MM.1S (cell line): ENCODE measurements around the gene ARCN1.

ENCODE experiments used
- DNase-seq: peaks from one replicate; pipeline ENCODE4 v3.0.0-alpha.2; 2015
- H2AFZ ChIP-seq: fragments of 300-600 bp; sonication (generic); 2 replicates; pipeline ENCODE4 v1.6.0; 2016; ENCODE audit warnings: antibody characterized with exemption, low read length
- H3F3A ChIP-seq: fragments of 300-600 bp; sonication (generic); 2 replicates; pipeline ENCODE4 v1.6.1; 2016; ENCODE audit warnings: mild to moderate bottlenecking, antibody characterized with exemption, low read length, moderate library complexity, mixed read lengths; ENCODE audit not compliant: insufficient read depth
- H3K27ac ChIP-seq: fragments of 300-600 bp; sonication (generic); 2 replicates; pipeline ENCODE4 v1.5.1; 2016; ENCODE audit warnings: mild to moderate bottlenecking, low read length
- H3K27me3 ChIP-seq: fragments of 300-600 bp; sonication (generic); replicated peaks from 2 replicates; pipeline ENCODE4 v1.6.0; 2016; ENCODE audit warnings: low read length; ENCODE audit not compliant: insufficient read depth
- H3K36me3 ChIP-seq: fragments of 300-600 bp; sonication (generic); replicated peaks from 2 replicates; pipeline ENCODE4 v1.6.1; 2016; ENCODE audit warnings: mild to moderate bottlenecking, low read length, mixed read lengths; ENCODE audit not compliant: insufficient read depth
- H3K4me1 ChIP-seq: fragments of 300-600 bp; sonication (generic); 2 replicates; pipeline ENCODE4 v1.6.1; 2016; ENCODE audit warnings: low read length, mixed read lengths
- H3K4me2 ChIP-seq: fragments of 300-600 bp; sonication (generic); 2 replicates; pipeline ENCODE4 v1.6.0; 2016; ENCODE audit warnings: low read depth, low read length
- H3K4me3 ChIP-seq: fragments of 300-600 bp; sonication (generic); 2 replicates; pipeline ENCODE4 v1.5.1; 2016; ENCODE audit warnings: low read length, mixed read lengths
- H3K79me2 ChIP-seq: fragments of 300-600 bp; sonication (generic); 2 replicates; pipeline ENCODE4 v1.6.1; 2016; ENCODE audit warnings: mixed run types, low read length, mixed read lengths
- H3K9ac ChIP-seq: fragments of 300-600 bp; sonication (generic); 2 replicates; pipeline ENCODE4 v1.6.1; 2016; ENCODE audit warnings: low read length, mixed read lengths
- H3K9me2 ChIP-seq: fragments of 300-600 bp; sonication (generic); replicated peaks from 2 replicates; pipeline ENCODE4 v1.6.1; 2016; ENCODE audit warnings: mild to moderate bottlenecking, low read length, mixed read lengths; ENCODE audit not compliant: insufficient read depth
- H3K9me3 ChIP-seq: fragments of 300-600 bp; sonication (generic); replicated peaks from 2 replicates; pipeline ENCODE4 v1.6.1; 2016; ENCODE audit warnings: mild to moderate bottlenecking, low read length, mixed read lengths; ENCODE audit not compliant: insufficient read depth
- H4K20me1 ChIP-seq: fragments of 300-600 bp; sonication (generic); 2 replicates; pipeline ENCODE4 v1.6.1; 2016; ENCODE audit warnings: mild to moderate bottlenecking, low read length, moderate library complexity, mixed read lengths; ENCODE audit not compliant: insufficient read depth
- EZH2 ChIP-seq: fragments of 300-600 bp; sonication (generic); optimal IDR thresholded peaks from 2 replicates; pipeline ENCODE3; 2017; ENCODE audit warnings: low read depth, mild to moderate bottlenecking, antibody characterized with exemption, low read length, mixed read lengths
- EZH2phosphoT487 ChIP-seq: fragments of 300-600 bp; sonication (generic); IDR thresholded peaks from 2 replicates; pipeline ENCODE4 v1.6.1; 2018; ENCODE audit warnings: antibody characterized with exemption, low read length
- TF ChIP-seq, protein P1 (sequence below): fragments of 300-600 bp; sonication (generic); IDR thresholded peaks from 2 replicates; pipeline ENCODE4 v1.5.1; 2016; ENCODE audit warnings: antibody characterized with exemption, low read length, mixed read lengths

Gene ARCN1

GRCh38 chr11:118641397-118642019 lies 69.3 kb downstream of the ARCN1 start:
- H3K79me2 ChIP-seq = no peaks in the 10 kb centered on the region
- H3K4me1 ChIP-seq = peaks cover 14% of the 10 kb centered on the region
- no peaks in the 10 kb centered on the region for H4K20me1 ChIP-seq
- H3K9ac ChIP-seq = no peak overlapping the region
- no peak overlapping the region for H3K4me2 ChIP-seq
- no peaks in the 10 kb centered on the region for H3K36me3 ChIP-seq
- no peaks in the 10 kb centered on the region for H3F3A ChIP-seq
- no peaks in the 10 kb centered on the region for H3K27me3 ChIP-seq
- no peaks in the 10 kb centered on the region for H3K9me2 ChIP-seq
- peak; percentile 90 for DNase-seq
- H3K27ac ChIP-seq = no peak overlapping the region
- no peak for TF ChIP-seq EZH2phosphoT487
- no peak for TF ChIP-seq EZH2
- TF ChIP-seq, protein P1, sequence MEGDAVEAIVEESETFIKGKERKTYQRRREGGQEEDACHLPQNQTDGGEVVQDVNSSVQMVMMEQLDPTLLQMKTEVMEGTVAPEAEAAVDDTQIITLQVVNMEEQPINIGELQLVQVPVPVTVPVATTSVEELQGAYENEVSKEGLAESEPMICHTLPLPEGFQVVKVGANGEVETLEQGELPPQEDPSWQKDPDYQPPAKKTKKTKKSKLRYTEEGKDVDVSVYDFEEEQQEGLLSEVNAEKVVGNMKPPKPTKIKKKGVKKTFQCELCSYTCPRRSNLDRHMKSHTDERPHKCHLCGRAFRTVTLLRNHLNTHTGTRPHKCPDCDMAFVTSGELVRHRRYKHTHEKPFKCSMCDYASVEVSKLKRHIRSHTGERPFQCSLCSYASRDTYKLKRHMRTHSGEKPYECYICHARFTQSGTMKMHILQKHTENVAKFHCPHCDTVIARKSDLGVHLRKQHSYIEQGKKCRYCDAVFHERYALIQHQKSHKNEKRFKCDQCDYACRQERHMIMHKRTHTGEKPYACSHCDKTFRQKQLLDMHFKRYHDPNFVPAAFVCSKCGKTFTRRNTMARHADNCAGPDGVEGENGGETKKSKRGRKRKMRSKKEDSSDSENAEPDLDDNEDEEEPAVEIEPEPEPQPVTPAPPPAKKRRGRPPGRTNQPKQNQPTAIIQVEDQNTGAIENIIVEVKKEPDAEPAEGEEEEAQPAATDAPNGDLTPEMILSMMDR = no peak
- H2AFZ ChIP-seq = no peak overlapping the region
- no peak overlapping the region for H3K4me3 ChIP-seq
- H3K9me3 ChIP-seq = no peaks in the 10 kb centered on the region

- no peaks in the 10 kb centered on the region for H3K79me2 ChIP-seq
- H3K36me3 ChIP-seq = no peaks in the 10 kb centered on the region
- no peaks in the 10 kb centered on the region for H3K9me2 ChIP-seq
- no peak overlapping the region for H2AFZ ChIP-seq
- no peak for DNase-seq
- H3K9me3 ChIP-seq = no peaks in the 10 kb centered on the region
- no peaks in the 10 kb centered on the region for H4K20me1 ChIP-seq
- no peak overlapping the region for H3K9ac ChIP-seq
- H3K4me1 ChIP-seq = peaks cover 14% of the 10 kb centered on the region
- no peak overlapping the region for H3K4me2 ChIP-seq
- H3K27ac ChIP-seq = no peak overlapping the region
- H3K4me3 ChIP-seq = no peak overlapping the region
- no peaks in the 10 kb centered on the region for H3K27me3 ChIP-seq
- no peaks in the 10 kb centered on the region for H3F3A ChIP-seq
- TF ChIP-seq EZH2 (no peak), EZH2phosphoT487 (no peak)
- TF ChIP-seq, protein P1 = no peak
Observed at GRCh38 chr11:118643142-118643994, 71.2 kb downstream of the ARCN1 start.

- H4K20me1 ChIP-seq = no peaks in the 10 kb centered on the region
- H3F3A ChIP-seq = no peaks in the 10 kb centered on the region
- H3K4me1 ChIP-seq = peaks cover 14% of the 10 kb centered on the region
- no peak for DNase-seq
- H3K27ac ChIP-seq = no peak overlapping the region
- no peaks in the 10 kb centered on the region for H3K9me3 ChIP-seq
- H3K9me2 ChIP-seq = no peaks in the 10 kb centered on the region
- H3K36me3 ChIP-seq = no peaks in the 10 kb centered on the region
- H2AFZ ChIP-seq = no peak overlapping the region
- H3K27me3 ChIP-seq = no peaks in the 10 kb centered on the region
- H3K79me2 ChIP-seq = no peaks in the 10 kb centered on the region
- H3K4me3 ChIP-seq = no peak overlapping the region
- no peak overlapping the region for H3K9ac ChIP-seq
- no peak overlapping the region for H3K4me2 ChIP-seq
- TF ChIP-seq EZH2phosphoT487 = no peak
- TF ChIP-seq, protein P1 = no peak
- no peak for TF ChIP-seq EZH2
Observed at GRCh38 chr11:118643995-118644345, 71.8 kb downstream of the ARCN1 start.
